AG04450 (cell line): ENCODE results near the gene TEC. TPM values are rescaled to one million over a fixed set of nuclear protein-coding genes. Genes with fewer than 3 reads are reported as not detected.

Experiments
- CTCF ChIA-PET: fragments of 300-600, 350-600 bp; formaldehyde crosslinking; extraction: SDS; loops from one replicate; lab custom pipeline; 2022; ENCODE audit warnings: antibody characterized with exemption, inconsistent platforms; lab: Charles Lee
- POLR2A ChIA-PET: fragments of 350-600 bp; formaldehyde crosslinking; extraction: SDS; loops from one replicate; lab custom pipeline; 2021; ENCODE audit warnings: antibody characterized with exemption, inconsistent platforms; lab: Yijun Ruan, JAX
- DNase-seq: peaks from one replicate; pipeline ENCODE4 v3.0.0-alpha.2; 2011; ENCODE audit warnings: low read depth, low spot score
- H3K27ac ChIP-seq: one replicate; pipeline ENCODE4 v1.5.1; 2012; ENCODE audit warnings: low read depth, low read length, control low read depth
- H3K27me3 ChIP-seq: one replicate; pipeline ENCODE4 v1.6.0; 2012; ENCODE audit warnings: low read length; ENCODE audit not compliant: control insufficient read depth, insufficient read depth
- H3K4me3 ChIP-seq: 2 replicates; pipeline ENCODE4 v1.5.1; 2011; ENCODE audit warnings: mild to moderate bottlenecking, low read depth, low read length, control low read depth
- H3K9me3 ChIP-seq: 2 replicates; pipeline ENCODE4 v1.5.1; 2012; ENCODE audit warnings: low read length; ENCODE audit not compliant: control insufficient read depth, insufficient read depth
- CTCF ChIP-seq: IDR thresholded peaks from 2 replicates; pipeline ENCODE4 v1.5.1; 2011; ENCODE audit warnings: low read depth, low read length, control low read depth, inconsistent platforms
- polyA plus RNA-seq: library from polyadenylated mRNA; depleted of rRNA; stranded (reverse); fragments of >200 nt; gene quantifications from 2 replicates; pipeline ENCODE4 v1.2.3, GENCODE V29; 2011

TEC gene
- polyA plus RNA-seq, 1 experiment: 0.21 TPM

GRCh38 chr4:48235050-48235449 is 34.6 kb downstream of the TEC start:
- ChIA-PET CTCF (no interaction called here), POLR2A (interaction anchor here (0.6 kb wide), 1 partner anchor 74 kb away, joined by 3 read pairs; no protein-coding TSS in a partner anchor)
- DNase-seq: no peak
- no peak for TF ChIP-seq CTCF
- H3K4me3 ChIP-seq: no peak overlapping the region
- H3K27me3 ChIP-seq: peaks cover under 1% of the 10 kb centered on the region
- no peaks in the 10 kb centered on the region for H3K9me3 ChIP-seq
- no peak overlapping the region for H3K27ac ChIP-seq

- Histone ChIP-seq H3K27ac (no peak overlapping the region), H3K27me3 (no peaks in the 10 kb centered on the region), H3K9me3 (no peaks in the 10 kb centered on the region), H3K4me3 (no peak overlapping the region)
- no peak for DNase-seq
- ChIA-PET CTCF (no interaction called here), POLR2A (no interaction called here)
- TF ChIP-seq CTCF: no peak
Measured at GRCh38 chr4:48234575-48234974, 35.1 kb downstream of the TEC start.

GRCh38 chr4:48228949-48229348 is 40.7 kb downstream of the TEC start:
- ChIA-PET CTCF (no interaction called here), POLR2A (no interaction called here)
- TF ChIP-seq CTCF: no peak
- Histone ChIP-seq H3K9me3 (no peaks in the 10 kb centered on the region), H3K27ac (no peak overlapping the region), H3K4me3 (no peak overlapping the region), H3K27me3 (no peaks in the 10 kb centered on the region)
- no peak for DNase-seq

- DNase-seq: no peak
- Histone ChIP-seq H3K27ac (no peak overlapping the region), H3K27me3 (peaks cover 2% of the 10 kb centered on the region), H3K4me3 (no peak overlapping the region), H3K9me3 (no peaks in the 10 kb centered on the region)
- TF ChIP-seq CTCF: no peak
- CTCF ChIA-PET: no interaction called here
- POLR2A ChIA-PET: no interaction called here
Measured at GRCh38 chr4:48227662-48228061, 42.0 kb downstream of the TEC start.

GRCh38 chr4:48226199-48226598 is 43.4 kb downstream of the TEC start:
- ChIA-PET POLR2A (no interaction called here), CTCF (no interaction called here)
- Histone ChIP-seq H3K9me3 (no peaks in the 10 kb centered on the region), H3K4me3 (no peak overlapping the region), H3K27me3 (peaks cover 6% of the 10 kb centered on the region), H3K27ac (no peak overlapping the region)
- DNase-seq: no peak
- no peak for TF ChIP-seq CTCF
